T47D (cell line): ENCODE data around the gene SERPINB6.
A peak's percentile ranks its signal among the peaks of the same experiment; 100 is the strongest.
"Not testable (repeated sequence)": the region's sequence is repeated elsewhere in the genome, so short reads cannot be mapped to it uniquely, and the experiment has no call there.

Experiments
- DNase-seq, 2 experiments: peaks; one replicate each; pipeline versions ENCODE4 v3.0.0 to v3.0.0-alpha.2; 2011 to 2012; ENCODE audit warnings: low read depth in 1 of 2, low spot score in 1 of 2
- JUND ChIP-seq: IDR thresholded peaks from 2 replicates; pipeline ENCODE4 v1.6.1; 2012; ENCODE audit warnings: low read depth
- in situ Hi-C: cut with HindIII; loops from 2 replicates; pipeline ENCODE4 v1.10.0; 2016; ENCODE audit warnings: low sequenced_read_pairs, low pct_unique_long_range_greater_than_20kb

SERPINB6 gene

GRCh38 chr6:2979819-2980464, 8.6 kb upstream of the SERPINB6 start:
- TF ChIP-seq JUND = no peak
- DNase-seq = no peak
- in situ Hi-C loops = no loop called here

GRCh38 chr6:2978923-2979322, 7.6 kb upstream of the SERPINB6 start:
- in situ Hi-C loops = no loop called here
- no peak for DNase-seq

GRCh38 chr6:2977799-2978590, 6.6 kb upstream of the SERPINB6 start:
- in situ Hi-C loops = no loop called here
- DNase-seq = no peak
- TF ChIP-seq JUND = no peak

More at GRCh38 chr6:2978923-2979322, 7.6 kb upstream of the SERPINB6 start:
- TF ChIP-seq JUND = no peak

- no peak for DNase-seq
- TF ChIP-seq JUND = no peak
- in situ Hi-C loops = no loop called here
Measured at GRCh38 chr6:2977290-2977689, 5.9 kb upstream of the SERPINB6 start.

DNA sequence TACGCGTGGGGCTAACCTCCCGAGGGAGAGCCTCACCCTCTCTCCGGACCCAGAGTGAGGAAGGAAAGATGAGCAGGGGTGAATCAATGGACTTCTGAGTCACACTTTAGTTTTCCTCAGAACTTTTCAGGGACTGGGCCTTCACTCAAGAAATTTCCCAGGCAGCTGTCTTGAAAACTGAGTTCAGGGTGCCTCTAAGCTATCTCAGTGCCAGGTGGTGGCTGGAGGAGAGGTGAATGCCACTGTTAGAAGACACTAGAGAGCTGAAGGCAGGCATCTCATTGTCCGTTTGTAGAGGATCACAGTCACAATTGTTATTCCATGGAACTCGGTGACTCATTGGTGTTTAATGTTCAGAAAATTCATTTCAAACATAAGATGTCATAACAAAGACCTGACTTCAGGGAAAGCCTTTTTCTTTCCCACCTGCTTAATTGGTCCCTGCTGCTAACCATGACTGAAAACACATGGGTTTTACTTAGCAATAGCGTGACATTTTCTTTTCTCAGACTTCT, 5.3 kb upstream of the SERPINB6 start:
- no peak for DNase-seq
- in situ Hi-C loops = no loop called here
- no peak for TF ChIP-seq JUND

GRCh38 chr6:2976060-2976459, 4.7 kb upstream of the SERPINB6 start:
- in situ Hi-C loops = no loop called here
- no peak for DNase-seq
- TF ChIP-seq JUND = no peak

DNA sequence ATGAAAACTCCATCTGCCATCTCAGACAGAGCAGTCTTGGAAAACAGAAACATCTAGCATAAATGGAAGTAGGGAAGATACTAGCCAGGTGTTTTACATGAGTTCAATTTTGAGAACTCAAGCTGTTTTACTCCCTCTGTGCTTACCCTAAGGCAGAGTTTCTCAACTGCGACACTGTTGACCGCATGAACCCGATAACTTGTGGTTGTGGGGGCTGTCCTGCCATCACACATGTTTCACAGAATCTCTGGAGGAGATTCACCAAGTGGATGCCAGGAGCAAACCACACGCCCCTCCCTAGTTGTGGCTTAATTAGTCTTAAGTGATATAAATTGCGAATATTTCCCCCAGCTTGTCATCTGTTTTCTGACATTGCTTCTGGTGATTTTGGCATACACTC, 2.3 kb upstream of the SERPINB6 start:
- in situ Hi-C loops = no loop called here
- TF ChIP-seq JUND = no peak
- no peak for DNase-seq

- DNase-seq, in situ Hi-C loops: not testable (repeated sequence)
Measured at GRCh38 chr6:2973180-2973579, 1.8 kb upstream of the SERPINB6 start.

DNA sequence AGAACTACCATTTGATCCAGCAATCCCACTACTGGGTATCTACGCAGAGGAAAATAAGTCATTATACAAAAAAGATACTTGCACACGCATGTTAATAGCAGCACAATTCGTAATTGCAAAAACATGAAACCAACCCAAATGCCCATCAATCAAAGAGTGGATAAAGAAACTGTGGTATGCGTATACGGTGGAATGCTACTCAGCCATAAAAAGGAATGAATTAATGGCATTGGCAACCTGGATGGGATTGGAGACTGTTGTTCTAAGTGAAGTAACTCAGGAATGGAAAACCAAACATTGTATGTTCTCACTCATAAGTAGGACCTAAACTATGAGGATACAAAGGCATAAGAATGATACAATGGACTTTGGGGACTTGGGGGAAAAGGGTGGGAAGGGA, 1.3 kb upstream of the SERPINB6 start:
- in situ Hi-C loops, DNase-seq: not testable (repeated sequence)

DNA sequence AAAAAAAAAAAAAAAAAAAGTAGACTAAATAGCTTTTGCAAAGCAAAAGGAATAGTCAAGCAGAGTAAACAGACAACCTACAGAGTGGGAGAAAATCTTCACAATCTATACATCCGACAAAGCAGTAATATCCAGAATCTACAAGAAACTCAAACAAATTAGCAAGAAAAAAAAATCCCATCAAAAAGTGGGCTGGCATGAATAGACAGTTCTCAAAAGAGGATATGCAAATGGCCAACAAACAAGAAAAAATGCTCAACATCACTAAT, 786 bp upstream of the SERPINB6 start:
- in situ Hi-C loops, DNase-seq: not testable (repeated sequence)

DNA sequence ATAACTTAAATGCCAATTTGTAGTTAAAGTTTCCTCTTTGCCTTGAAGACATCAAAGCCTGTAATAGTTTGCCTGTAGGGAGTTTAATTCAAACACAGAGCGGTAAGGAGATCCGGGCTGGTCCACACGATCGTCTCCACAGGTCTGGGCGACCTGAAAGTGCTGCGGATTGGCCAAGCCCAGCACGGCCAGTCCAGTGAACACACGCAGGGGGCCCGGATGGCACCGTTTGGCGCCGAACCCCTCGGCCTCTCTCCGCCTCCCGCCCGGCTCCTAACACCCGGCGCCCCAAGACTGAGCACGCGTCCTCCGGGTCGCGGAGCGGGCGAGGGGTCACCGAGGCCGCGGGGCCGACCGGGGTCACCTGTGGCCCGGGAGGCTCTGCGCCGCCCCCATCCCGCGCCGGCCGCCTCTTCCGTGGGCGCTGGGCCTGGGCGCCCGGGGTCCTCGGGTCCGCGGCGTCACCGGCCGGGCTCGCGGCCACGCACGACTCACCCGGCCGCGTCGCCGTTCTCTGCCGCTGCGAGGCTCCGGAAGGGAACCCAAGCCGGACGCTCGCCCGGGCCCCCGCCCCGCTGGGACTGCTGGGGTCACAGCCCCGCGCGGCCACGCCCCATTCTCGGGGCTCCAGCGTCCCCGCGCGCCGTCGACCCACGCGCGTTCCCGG, 481 bp downstream of the SERPINB6 start:
- TF ChIP-seq JUND = no peak
- peak; percentile 59 to 72 for DNase-seq
- in situ Hi-C loops = no loop called here

DNA sequence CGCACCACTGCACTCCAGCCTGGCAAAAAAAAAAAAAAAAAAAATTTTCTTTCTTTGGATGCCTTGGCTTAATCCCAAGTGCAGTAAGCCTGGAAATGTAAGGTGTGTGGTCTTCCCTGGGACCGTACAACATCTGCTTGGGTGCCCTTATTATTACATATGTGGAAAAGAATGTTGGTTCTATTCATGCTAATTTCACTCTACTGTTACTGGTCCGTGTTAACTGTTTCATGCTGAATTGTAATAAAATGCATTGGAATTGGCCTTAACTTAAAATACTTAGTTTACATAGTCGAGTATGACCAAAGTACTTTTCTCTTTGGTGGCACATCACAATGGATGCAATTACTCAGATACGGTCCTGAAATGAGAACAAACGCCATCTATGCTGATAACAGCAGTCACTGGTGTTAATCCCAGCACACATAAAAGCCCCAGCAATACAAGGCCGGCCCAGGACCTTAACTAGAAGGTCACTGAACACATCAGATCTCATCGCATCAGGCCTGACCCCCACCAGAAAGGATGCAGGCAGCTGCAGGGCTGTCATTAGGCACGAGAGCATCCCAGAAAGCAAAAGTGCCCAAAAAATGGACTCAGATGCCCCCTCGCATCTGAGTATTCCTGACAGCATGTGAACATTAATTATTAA, 1.2 kb downstream of the SERPINB6 start:
- DNase-seq = no peak
- in situ Hi-C loops = no loop called here

DNA sequence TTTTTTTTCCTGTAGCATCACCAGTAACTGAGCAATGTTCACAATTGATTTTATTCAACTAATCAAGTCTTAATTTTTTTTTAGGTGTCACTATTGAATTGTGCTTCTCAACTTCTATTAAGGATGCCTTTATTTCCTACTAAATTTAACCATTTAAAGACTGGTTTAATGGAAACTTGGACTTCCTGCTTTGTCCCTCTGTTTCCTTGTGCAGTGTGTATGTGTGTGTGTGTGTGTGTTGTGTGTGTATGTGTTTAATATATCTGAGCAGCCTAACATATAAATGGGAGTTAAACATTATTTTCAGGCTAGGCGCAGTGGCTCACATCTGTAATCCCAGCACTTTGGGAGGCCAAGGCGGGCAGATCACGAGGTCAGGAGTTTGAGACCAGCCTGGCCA, 1.8 kb downstream of the SERPINB6 start:
- DNase-seq = no peak
- TF ChIP-seq JUND = no peak
- in situ Hi-C loops = no loop called here

More for the DNA sequence above, 1.2 kb downstream of the SERPINB6 start:
- TF ChIP-seq JUND = no peak
